ENCODE results near the gene SLC16A13. TPM values are rescaled to one million over a fixed set of nuclear protein-coding genes. Genes with fewer than 3 reads are reported as not detected.
"Not testable (repeated sequence)": the region's sequence is repeated elsewhere in the genome, so short reads cannot be mapped to it uniquely, and the experiment has no call there.

Gene SLC16A13
- total and polyA plus RNA-seq, 2 donors from 2014 or later = 6.5 to 11.6 TPM

DNA sequence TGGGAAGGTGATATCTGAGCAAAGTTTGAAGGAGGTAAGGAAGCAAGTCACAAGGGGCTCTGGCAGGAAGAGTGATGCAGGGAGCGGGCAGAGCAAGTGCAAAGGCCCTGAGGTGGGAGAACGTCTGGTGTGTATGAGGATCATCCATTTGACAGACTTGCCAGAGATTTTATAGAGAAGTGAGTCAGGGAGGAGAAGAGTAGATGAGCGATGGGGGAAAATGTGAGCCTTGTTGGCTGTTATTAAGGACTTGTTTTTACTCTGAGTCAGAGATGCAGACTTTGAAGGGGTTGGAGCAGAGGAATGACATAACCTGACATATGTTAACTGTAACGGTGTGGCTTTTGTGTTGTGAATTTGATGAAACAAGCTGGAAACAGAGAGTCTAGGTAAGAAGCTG, 47.8 kb downstream of the SLC16A13 start:
- DNase-seq = no peak
- TF ChIP-seq, protein P1, sequence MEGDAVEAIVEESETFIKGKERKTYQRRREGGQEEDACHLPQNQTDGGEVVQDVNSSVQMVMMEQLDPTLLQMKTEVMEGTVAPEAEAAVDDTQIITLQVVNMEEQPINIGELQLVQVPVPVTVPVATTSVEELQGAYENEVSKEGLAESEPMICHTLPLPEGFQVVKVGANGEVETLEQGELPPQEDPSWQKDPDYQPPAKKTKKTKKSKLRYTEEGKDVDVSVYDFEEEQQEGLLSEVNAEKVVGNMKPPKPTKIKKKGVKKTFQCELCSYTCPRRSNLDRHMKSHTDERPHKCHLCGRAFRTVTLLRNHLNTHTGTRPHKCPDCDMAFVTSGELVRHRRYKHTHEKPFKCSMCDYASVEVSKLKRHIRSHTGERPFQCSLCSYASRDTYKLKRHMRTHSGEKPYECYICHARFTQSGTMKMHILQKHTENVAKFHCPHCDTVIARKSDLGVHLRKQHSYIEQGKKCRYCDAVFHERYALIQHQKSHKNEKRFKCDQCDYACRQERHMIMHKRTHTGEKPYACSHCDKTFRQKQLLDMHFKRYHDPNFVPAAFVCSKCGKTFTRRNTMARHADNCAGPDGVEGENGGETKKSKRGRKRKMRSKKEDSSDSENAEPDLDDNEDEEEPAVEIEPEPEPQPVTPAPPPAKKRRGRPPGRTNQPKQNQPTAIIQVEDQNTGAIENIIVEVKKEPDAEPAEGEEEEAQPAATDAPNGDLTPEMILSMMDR (IDR thresholded peaks at IDR 0.05; ENCODE audit: borderline replicate concordance, extremely low read depth, insufficient read depth) = no peak
- intact Hi-C loops (cut with DNase I) = no loop called here
- H3K36me3 ChIP-seq (ENCODE audit: control insufficient read depth in 2 of 3, insufficient read depth in 3 of 3, low read length in 3 of 3) = no peaks in the 10 kb centered on the region
- no peak overlapping the region for H3K4me3 ChIP-seq (ENCODE audit: low read length in 3 of 3)
- no peaks in the 10 kb centered on the region for H3K4me1 ChIP-seq (ENCODE audit: control insufficient read depth in 2 of 3, insufficient read depth in 2 of 3, low read depth in 1 of 3, low read length in 3 of 3)
- FAIRE-seq = no peak
- H3K9me3 ChIP-seq (ENCODE audit: control insufficient read depth in 2 of 3, insufficient read depth in 1 of 3, low read length in 3 of 3) = no peaks in the 10 kb centered on the region
- H3K9ac ChIP-seq (ENCODE audit: low read length in 3 of 3) = no peak overlapping the region
- H3K27ac ChIP-seq (ENCODE audit: low read depth in 2 of 2, low read length in 2 of 2) = no peak overlapping the region
- H3K27me3 ChIP-seq (ENCODE audit: control insufficient read depth, insufficient read depth, low read length) = no peaks in the 10 kb centered on the region

DNA sequence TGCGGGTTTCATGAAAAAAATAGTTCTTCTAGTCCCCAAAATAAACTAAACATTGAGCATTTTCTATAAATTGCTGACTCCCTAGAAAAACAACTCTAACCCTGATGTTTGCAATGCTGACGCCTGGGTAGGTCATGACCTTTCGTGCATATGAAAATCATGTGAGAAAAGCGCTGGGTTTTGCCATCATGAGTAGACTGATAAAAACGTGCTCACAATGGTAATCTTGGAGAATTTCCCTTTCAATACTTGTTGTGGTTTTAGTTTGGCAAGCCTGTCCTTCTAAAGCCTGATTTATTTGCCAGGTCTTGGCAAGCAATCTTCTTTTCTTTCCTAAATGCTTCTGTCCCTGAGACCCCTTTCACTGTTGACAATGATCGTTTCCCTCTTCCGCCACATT, 48.3 kb downstream of the SLC16A13 start:
- FAIRE-seq = no peak
- no peak for DNase-seq

DNA sequence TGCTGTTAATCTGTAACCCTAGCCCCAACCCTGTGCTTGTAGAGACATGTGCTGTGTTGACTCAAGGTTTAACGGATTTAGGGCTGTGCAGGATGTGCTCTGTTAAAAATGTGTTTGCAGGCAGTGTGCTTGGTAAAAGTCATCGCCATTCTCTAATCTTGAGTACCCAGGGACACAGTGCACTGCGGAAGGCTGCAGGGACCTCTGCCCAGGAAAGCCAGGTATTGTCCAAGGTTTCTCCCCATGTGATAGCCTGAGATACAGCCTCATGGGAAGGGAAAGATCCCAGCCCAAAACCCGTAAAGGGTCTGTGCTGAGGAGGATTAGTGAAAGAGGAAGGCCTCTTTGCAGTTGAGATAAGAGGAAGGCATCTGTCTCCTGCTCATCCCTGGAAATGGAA, 52.6 kb downstream of the SLC16A13 start:
- FAIRE-seq; intact Hi-C loops (cut with DNase I): not testable (repeated sequence)

More for the DNA sequence above, 48.3 kb downstream of the SLC16A13 start:
- Histone ChIP-seq H3K9ac (ENCODE audit: low read length in 3 of 3) (no peak overlapping the region), H3K4me1 (ENCODE audit: control insufficient read depth in 2 of 3, insufficient read depth in 2 of 3, low read depth in 1 of 3, low read length in 3 of 3) (no peaks in the 10 kb centered on the region), H3K27me3 (ENCODE audit: control insufficient read depth, insufficient read depth, low read length) (no peaks in the 10 kb centered on the region), H3K36me3 (ENCODE audit: control insufficient read depth in 2 of 3, insufficient read depth in 3 of 3, low read length in 3 of 3) (no peaks in the 10 kb centered on the region), H3K4me3 (ENCODE audit: low read length in 3 of 3) (no peak overlapping the region), H3K9me3 (ENCODE audit: control insufficient read depth in 2 of 3, insufficient read depth in 1 of 3, low read length in 3 of 3) (no peaks in the 10 kb centered on the region), H3K27ac (ENCODE audit: low read depth in 2 of 2, low read length in 2 of 2) (no peak overlapping the region)
- TF ChIP-seq, protein P1 (IDR thresholded peaks at IDR 0.05; ENCODE audit: borderline replicate concordance, extremely low read depth, insufficient read depth) = no peak
- intact Hi-C loops (cut with DNase I) = no loop called here

DNA sequence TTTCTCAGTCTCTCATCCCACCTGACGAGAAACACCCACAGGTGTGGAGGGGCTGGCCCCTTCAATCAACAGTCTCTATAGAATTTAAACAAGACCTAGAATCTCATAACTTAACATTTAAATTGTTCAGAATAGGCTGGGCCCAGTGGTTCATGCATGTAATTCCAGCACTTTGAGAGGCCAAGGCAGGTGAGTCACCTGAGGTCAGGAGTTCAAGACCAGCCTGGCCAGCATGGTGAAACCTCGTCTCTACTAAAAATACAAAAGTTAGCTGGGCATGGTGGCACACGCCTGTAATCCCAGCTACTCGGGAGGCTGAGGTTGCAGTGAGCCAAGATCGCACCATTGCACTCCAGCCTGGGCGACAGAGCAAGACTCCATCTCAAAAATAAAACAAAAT, 53.8 kb downstream of the SLC16A13 start:
- intact Hi-C loops (cut with DNase I); FAIRE-seq; H3K4me3 ChIP-seq (ENCODE audit: low read length in 3 of 3): not testable (repeated sequence)

More for the DNA sequence above, 52.6 kb downstream of the SLC16A13 start:
- H3K36me3 ChIP-seq (ENCODE audit: control insufficient read depth in 2 of 3, insufficient read depth in 3 of 3, low read length in 3 of 3); H3K9me3 ChIP-seq (ENCODE audit: control insufficient read depth in 2 of 3, insufficient read depth in 1 of 3, low read length in 3 of 3); H3K27ac ChIP-seq (ENCODE audit: low read depth in 2 of 2, low read length in 2 of 2); H3K4me1 ChIP-seq (ENCODE audit: control insufficient read depth in 2 of 3, insufficient read depth in 2 of 3, low read depth in 1 of 3, low read length in 3 of 3); H3K4me3 ChIP-seq (ENCODE audit: low read length in 3 of 3); H3K27me3 ChIP-seq (ENCODE audit: control insufficient read depth, insufficient read depth, low read length); H3K9ac ChIP-seq (ENCODE audit: low read length in 3 of 3): not testable (repeated sequence)
- peak in 1 of 5 donors; percentile 20 for DNase-seq

More for the DNA sequence above, 53.8 kb downstream of the SLC16A13 start:
- not testable (repeated sequence) for DNase-seq; H3K9me3 ChIP-seq (ENCODE audit: control insufficient read depth in 2 of 3, insufficient read depth in 1 of 3, low read length in 3 of 3); H3K36me3 ChIP-seq (ENCODE audit: control insufficient read depth in 2 of 3, insufficient read depth in 3 of 3, low read length in 3 of 3); H3K9ac ChIP-seq (ENCODE audit: low read length in 3 of 3); H3K4me1 ChIP-seq (ENCODE audit: control insufficient read depth in 2 of 3, insufficient read depth in 2 of 3, low read depth in 1 of 3, low read length in 3 of 3); H3K27ac ChIP-seq (ENCODE audit: low read depth in 2 of 2, low read length in 2 of 2); H3K27me3 ChIP-seq (ENCODE audit: control insufficient read depth, insufficient read depth, low read length)

Other genes starting within 250 kb of the SLC16A13 start
- gene TEKT1, start 204.3 kb upstream of the SLC16A13 start, total RNA-seq = 0.06 TPM
- not detected for gene TEKT1, start 204.3 kb upstream of the SLC16A13 start, polyA plus RNA-seq (ENCODE audit: insufficient read depth, low read depth, low replicate concordance)
- gene ALOX12, start 40.0 kb upstream of the SLC16A13 start, total RNA-seq = not detected
- not detected for gene ALOX12, start 40.0 kb upstream of the SLC16A13 start, polyA plus RNA-seq (ENCODE audit: insufficient read depth, low read depth, low replicate concordance)
- gene RNASEK, start 23.4 kb upstream of the SLC16A13 start, total RNA-seq = 195 TPM
- gene RNASEK, start 23.4 kb upstream of the SLC16A13 start, polyA plus RNA-seq (ENCODE audit: insufficient read depth, low read depth, low replicate concordance) = 971 TPM
- gene BCL6B, start 13.0 kb upstream of the SLC16A13 start, total RNA-seq = 33.3 TPM
- 4.4 TPM for gene BCL6B, start 13.0 kb upstream of the SLC16A13 start, polyA plus RNA-seq (ENCODE audit: insufficient read depth, low read depth, low replicate concordance)
- 2.1 TPM for gene SLC16A11, start 8.1 kb downstream of the SLC16A13 start, total RNA-seq
- gene SLC16A11, start 8.1 kb downstream of the SLC16A13 start, polyA plus RNA-seq (ENCODE audit: insufficient read depth, low read depth, low replicate concordance) = 7.8 TPM
- 16.1 TPM for gene CLEC10A, start 44.2 kb downstream of the SLC16A13 start, total RNA-seq
- 1.5 TPM for gene CLEC10A, start 44.2 kb downstream of the SLC16A13 start, polyA plus RNA-seq (ENCODE audit: insufficient read depth, low read depth, low replicate concordance)
- gene ASGR2, start 78.8 kb downstream of the SLC16A13 start, total RNA-seq = 1.2 TPM
- gene ASGR2, start 78.8 kb downstream of the SLC16A13 start, polyA plus RNA-seq (ENCODE audit: insufficient read depth, low read depth, low replicate concordance) = 1.4 TPM
- gene ASGR1, start 143.4 kb downstream of the SLC16A13 start, total RNA-seq = 2.1 TPM
- gene ASGR1, start 143.4 kb downstream of the SLC16A13 start, polyA plus RNA-seq (ENCODE audit: insufficient read depth, low read depth, low replicate concordance) = 1.4 TPM
- gene DLG4, start 183.8 kb downstream of the SLC16A13 start, total RNA-seq = 18.9 TPM
- gene DLG4, start 183.8 kb downstream of the SLC16A13 start, polyA plus RNA-seq (ENCODE audit: insufficient read depth, low read depth, low replicate concordance) = 6.6 TPM
- 689 TPM for gene ACADVL, start 183.9 kb downstream of the SLC16A13 start, total RNA-seq
- 1,202 TPM for gene ACADVL, start 183.9 kb downstream of the SLC16A13 start, polyA plus RNA-seq (ENCODE audit: insufficient read depth, low read depth, low replicate concordance)
- 35.8 TPM for gene DVL2, start 198.5 kb downstream of the SLC16A13 start, total RNA-seq
- gene DVL2, start 198.5 kb downstream of the SLC16A13 start, polyA plus RNA-seq (ENCODE audit: insufficient read depth, low read depth, low replicate concordance) = 18.0 TPM
- gene PHF23, start 203.4 kb downstream of the SLC16A13 start, total RNA-seq = 28.1 TPM
- 48.5 TPM for gene PHF23, start 203.4 kb downstream of the SLC16A13 start, polyA plus RNA-seq (ENCODE audit: insufficient read depth, low read depth, low replicate concordance)
- gene GABARAP, start 206.4 kb downstream of the SLC16A13 start, total RNA-seq = 477 TPM
- gene GABARAP, start 206.4 kb downstream of the SLC16A13 start, polyA plus RNA-seq (ENCODE audit: insufficient read depth, low read depth, low replicate concordance) = 1,483 TPM
- 113 TPM for gene CTDNEP1, start 215.7 kb downstream of the SLC16A13 start, total RNA-seq
- 124 TPM for gene CTDNEP1, start 215.7 kb downstream of the SLC16A13 start, polyA plus RNA-seq (ENCODE audit: insufficient read depth, low read depth, low replicate concordance)
- gene ELP5, start 216.2 kb downstream of the SLC16A13 start, total RNA-seq = 41.9 TPM
- gene ELP5, start 216.2 kb downstream of the SLC16A13 start, polyA plus RNA-seq (ENCODE audit: insufficient read depth, low read depth, low replicate concordance) = 110 TPM
- gene CLDN7, start 226.5 kb downstream of the SLC16A13 start, total RNA-seq = 233 TPM
- gene CLDN7, start 226.5 kb downstream of the SLC16A13 start, polyA plus RNA-seq (ENCODE audit: insufficient read depth, low read depth, low replicate concordance) = 119 TPM
- gene SLC2A4, start 245.7 kb downstream of the SLC16A13 start, total RNA-seq = 4.2 TPM
- 2.8 TPM for gene SLC2A4, start 245.7 kb downstream of the SLC16A13 start, polyA plus RNA-seq (ENCODE audit: insufficient read depth, low read depth, low replicate concordance)